Stomach (tissue), 9 donors: Measurements from ENCODE around the gene LAMB4. TPM values are rescaled to one million over a fixed set of nuclear protein-coding genes. Genes with fewer than 3 reads are reported as not detected.

Experiments
- DNase-seq, 2 donors: peaks; one replicate each; pipeline versions ENCODE4 v3.0.0 to v3.0.0-alpha.2; 2013 to 2019
- H3K27ac ChIP-seq, 5 donors: fragments of 200-600 bp in 4 of 5; sonication (generic) in 4 of 5; one replicate each; pipeline ENCODE4 v1.5.1; 2013 to 2019; ENCODE audit warnings: mild to moderate bottlenecking in 1 of 5, moderate library complexity in 1 of 5
- H3K27me3 ChIP-seq, 3 donors: fragments of 200-600 bp; sonication (generic); one replicate each; pipeline ENCODE4 v1.5.1; 2017 to 2019; ENCODE audit warnings: mixed run types in 1 of 3
- H3K36me3 ChIP-seq, 4 donors: fragments of 200-600 bp; sonication (generic); 1 replicate in 3 of 4; 2 replicates in 1 of 4; pipeline ENCODE4 v1.5.1; 2016 to 2019
- H3K4me1 ChIP-seq, 4 donors: fragments of 200-600 bp; sonication (generic); one replicate each; pipeline ENCODE4 v1.5.1; 2016 to 2019
- H3K4me3 ChIP-seq, 4 donors: fragments of 200-600 bp; sonication (generic) in 3 of 4; one replicate each; pipeline ENCODE4 v1.5.1; 2016 to 2019; ENCODE audit warnings: mild to moderate bottlenecking in 1 of 4
- H3K9me3 ChIP-seq, 4 donors: fragments of 200-600 bp; sonication (generic); one replicate each; pipeline ENCODE4 v1.5.1; 2016 to 2019
- EP300 ChIP-seq: sonication (generic); formaldehyde crosslinking; IDR thresholded peaks from one replicate; pipeline ENCODE4 v1.6.1; 2017; ENCODE audit warnings: antibody characterized with exemption
- POLR2A ChIP-seq, 4 donors: fragments of 450-650 bp; IDR thresholded peaks; one replicate each; pipeline ENCODE4 v1.6.1; 2016; ENCODE audit warnings: antibody characterized with exemption in 4 of 4, control low read depth in 2 of 4, mild to moderate bottlenecking in 1 of 4, moderate library complexity in 1 of 4
- POLR2AphosphoS5 ChIP-seq, 3 donors: sonication (generic); formaldehyde crosslinking; IDR thresholded peaks; one replicate each; pipeline ENCODE4 v1.6.1; 2016; ENCODE audit warnings: antibody characterized with exemption in 3 of 3
- WGBS, 5 donors: extraction: QIAGEN DNeasy Blood & Tissue Kit in 3 of 5; methylation state at CpG; one replicate each; pipeline versions ENCODE4 v1.1.5 to v1.1.7; 2013 to 2018; 5-methylcytosine and 5-hydroxymethylcytosine counted together
- intact Hi-C: fragments of 100-400 bp; cut with DNase I; formaldehyde crosslinking; loops from one replicate; pipeline ENCODE4 v1.15.1; 2023; ENCODE audit warnings: low total_unique reads
- polyA plus RNA-seq, 3 donors: library from polyadenylated mRNA; stranded (reverse); fragments of 200-250 nt; gene quantifications; one replicate each; pipeline ENCODE4 v1.2.3, GENCODE V29; 2013
- total RNA-seq, 5 donors: library from RNA; depleted of rRNA; stranded (reverse); fragments of >200 nt; gene quantifications; one replicate each; pipeline versions ENCODE4 v1.1.0 to v1.2.3, GENCODE V29; 2014 to 2016
- TF ChIP-seq, protein P1 (sequence below), 7 experiments: fragments of 450-650 bp in 4 of 7; fragments of 200-600 bp in 3 of 7; sonication (generic) in 3 of 7; IDR thresholded peaks; one replicate each; pipeline ENCODE4 v1.5.1; 2016 to 2019; ENCODE audit warnings: antibody characterized with exemption in 7 of 7, control low read depth in 2 of 7, mild to moderate bottlenecking in 1 of 7
- donor health status: healthy with polysubstance abuse.
- donor health status: Bipolar disorder and iron deficiency.
- donor health status: healthy.

The LAMB4 gene
- total and polyA plus RNA-seq, 8 donors = under 0.01 to 8.5 (median 1.7) TPM; not detected in 2

DNA sequence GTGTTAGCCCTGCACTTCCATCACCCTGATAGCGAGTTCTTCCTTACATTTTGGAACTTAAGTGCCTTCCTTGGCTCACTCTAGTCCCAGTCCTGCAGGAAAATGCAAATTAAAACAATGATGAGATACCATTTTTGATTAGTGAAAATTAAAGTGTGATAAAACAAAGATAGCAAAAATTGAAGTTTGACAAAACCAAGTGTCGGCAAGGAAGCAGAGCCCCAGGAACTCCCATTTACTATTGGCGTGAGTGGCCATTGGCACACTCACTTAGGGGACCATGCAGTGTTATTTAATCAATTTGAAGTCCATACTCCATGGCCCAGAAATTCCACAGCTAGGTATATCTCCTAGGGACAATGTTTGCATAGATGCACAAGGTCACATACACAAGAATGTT is 28.4 kb downstream of the LAMB4 start:
- Histone ChIP-seq H3K9me3 (no peaks in the 10 kb centered on the region), H3K4me3 (no peak overlapping the region), H3K27me3 (no peaks in the 10 kb centered on the region), H3K4me1 (peaks cover 0 to 3% (median 0%) of the 10 kb centered on the region in 4 donors), H3K36me3 (no peaks in the 10 kb centered on the region), H3K27ac (no peak overlapping the region)
- intact Hi-C loops = no loop called here
- 93 to 97% (median 96%) methylated on average over 3 of the region's 3 CpGs for WGBS, 5 donors
- TF ChIP-seq POLR2A (IDR thresholded peaks at IDR 0.05) (no peak), POLR2AphosphoS5 (IDR thresholded peaks at IDR 0.05) (no peak), EP300 (no peak)
- TF ChIP-seq, protein P1, sequence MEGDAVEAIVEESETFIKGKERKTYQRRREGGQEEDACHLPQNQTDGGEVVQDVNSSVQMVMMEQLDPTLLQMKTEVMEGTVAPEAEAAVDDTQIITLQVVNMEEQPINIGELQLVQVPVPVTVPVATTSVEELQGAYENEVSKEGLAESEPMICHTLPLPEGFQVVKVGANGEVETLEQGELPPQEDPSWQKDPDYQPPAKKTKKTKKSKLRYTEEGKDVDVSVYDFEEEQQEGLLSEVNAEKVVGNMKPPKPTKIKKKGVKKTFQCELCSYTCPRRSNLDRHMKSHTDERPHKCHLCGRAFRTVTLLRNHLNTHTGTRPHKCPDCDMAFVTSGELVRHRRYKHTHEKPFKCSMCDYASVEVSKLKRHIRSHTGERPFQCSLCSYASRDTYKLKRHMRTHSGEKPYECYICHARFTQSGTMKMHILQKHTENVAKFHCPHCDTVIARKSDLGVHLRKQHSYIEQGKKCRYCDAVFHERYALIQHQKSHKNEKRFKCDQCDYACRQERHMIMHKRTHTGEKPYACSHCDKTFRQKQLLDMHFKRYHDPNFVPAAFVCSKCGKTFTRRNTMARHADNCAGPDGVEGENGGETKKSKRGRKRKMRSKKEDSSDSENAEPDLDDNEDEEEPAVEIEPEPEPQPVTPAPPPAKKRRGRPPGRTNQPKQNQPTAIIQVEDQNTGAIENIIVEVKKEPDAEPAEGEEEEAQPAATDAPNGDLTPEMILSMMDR (IDR thresholded peaks at IDR 0.05) = no peak
- DNase-seq = no peak

DNA sequence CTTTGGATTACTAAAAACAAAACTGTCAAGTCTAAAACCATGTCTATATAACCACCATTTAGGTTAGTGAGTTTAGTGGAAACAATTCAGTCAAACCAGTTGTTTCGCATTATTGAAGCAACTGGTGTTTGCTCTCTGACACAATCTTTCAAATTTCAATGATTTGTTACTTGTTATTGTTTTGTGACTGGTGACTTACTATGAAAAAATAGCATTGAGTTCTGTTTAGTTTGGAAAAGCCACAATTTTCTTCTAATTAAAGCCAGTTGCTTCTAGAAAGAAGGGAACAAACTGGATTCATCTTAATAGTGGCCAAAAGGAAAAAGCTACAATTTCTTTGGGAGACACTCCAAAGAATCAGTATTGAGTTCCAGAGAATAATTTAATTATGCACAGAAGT is 30.4 kb downstream of the LAMB4 start:
- peak in 1 of 2 donors; percentile 13 for DNase-seq
- H3K36me3 ChIP-seq = no peaks in the 10 kb centered on the region
- 55 to 86% (median 77%) methylated on average over 1 of the region's 1 CpG for WGBS, 5 donors
- TF ChIP-seq EP300 (no peak), POLR2A (IDR thresholded peaks at IDR 0.05) (no peak), POLR2AphosphoS5 (IDR thresholded peaks at IDR 0.05) (no peak)
- TF ChIP-seq, protein P1 (IDR thresholded peaks at IDR 0.05) = no peak
- H3K9me3 ChIP-seq = no peaks in the 10 kb centered on the region
- H3K4me3 ChIP-seq = no peak overlapping the region
- peak overlapping the region in 1 of 5 donors; percentile 5 for H3K27ac ChIP-seq
- H3K27me3 ChIP-seq = no peaks in the 10 kb centered on the region
- peaks cover 8 to 18% (median 17%) of the 10 kb centered on the region in 4 donors for H3K4me1 ChIP-seq
- intact Hi-C loops = no loop called here

DNA sequence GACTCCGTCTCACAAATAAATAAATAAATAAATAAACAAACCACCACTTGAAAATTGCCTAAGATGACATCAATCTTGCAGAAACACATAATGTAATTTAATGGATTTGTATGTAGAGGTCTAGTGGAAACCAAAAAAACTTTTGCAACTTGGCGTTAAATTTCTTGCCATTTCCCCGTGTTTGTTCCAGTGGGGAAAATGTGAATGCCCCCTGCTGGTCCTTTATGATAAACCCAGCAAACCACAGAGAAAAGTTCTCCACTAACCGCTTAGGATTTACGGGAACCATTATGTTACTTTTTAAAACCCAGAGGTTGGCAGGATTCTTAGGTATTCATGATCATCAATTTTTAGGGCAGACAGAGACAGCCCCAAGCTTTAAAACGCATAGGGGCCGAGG is 32.5 kb downstream of the LAMB4 start:
- intact Hi-C loops = no loop called here
- TF ChIP-seq POLR2A (IDR thresholded peaks at IDR 0.05) = no peak
- TF ChIP-seq, protein P1 (IDR thresholded peaks at IDR 0.05) = peak in 4 of 7 experiments; percentile 9 to 41 (median 16)
- peak in 1 of 2 donors; percentile 14 for DNase-seq

DNA sequence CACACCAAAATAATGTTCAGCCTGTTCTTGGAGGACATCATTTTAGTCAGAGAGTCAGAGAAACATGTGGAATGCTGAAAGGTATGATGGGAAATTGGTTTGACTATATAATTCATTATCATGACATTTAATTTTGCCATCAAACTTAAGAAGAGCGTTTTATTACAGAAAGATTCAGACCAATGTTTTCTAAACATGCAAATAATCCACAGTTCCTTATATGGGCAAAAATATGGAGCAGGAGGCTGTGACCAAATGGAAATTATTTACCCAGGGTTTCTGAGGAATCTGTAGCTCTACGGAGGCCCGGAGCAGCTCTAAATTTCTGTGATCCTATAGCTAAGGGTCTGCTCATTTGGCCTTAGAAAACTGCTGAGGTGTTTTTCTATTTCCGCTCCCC is 33.2 kb downstream of the LAMB4 start:
- TF ChIP-seq EP300 (no peak), POLR2AphosphoS5 (IDR thresholded peaks at IDR 0.05) (no peak), POLR2A (IDR thresholded peaks at IDR 0.05) (no peak)
- TF ChIP-seq, protein P1 (IDR thresholded peaks at IDR 0.05) = no peak
- H3K27ac ChIP-seq = peak overlapping the region in 1 of 5 donors; percentile 18
- peaks cover 15 to 30% (median 23%) of the 10 kb centered on the region in 4 donors for H3K4me1 ChIP-seq
- H3K36me3 ChIP-seq = no peaks in the 10 kb centered on the region
- H3K9me3 ChIP-seq = no peaks in the 10 kb centered on the region
- intact Hi-C loops = no loop called here
- 79 to 87% (median 82%) methylated on average over 4 of the region's 4 CpGs for WGBS, 5 donors
- no peak overlapping the region for H3K4me3 ChIP-seq
- H3K27me3 ChIP-seq = no peaks in the 10 kb centered on the region
- DNase-seq = peak in 1 of 2 donors; percentile 14

More for the DNA sequence above, 32.5 kb downstream of the LAMB4 start:
- Histone ChIP-seq H3K27ac (no peak overlapping the region), H3K9me3 (no peaks in the 10 kb centered on the region), H3K27me3 (no peaks in the 10 kb centered on the region), H3K4me1 (peaks cover 15 to 30% (median 23%) of the 10 kb centered on the region in 4 donors), H3K36me3 (no peaks in the 10 kb centered on the region), H3K4me3 (no peak overlapping the region)
- 76 to 83% (median 81%) methylated on average over 7 of the region's 7 CpGs for WGBS, 5 donors
